ENCODE results near the gene MICAL2.
A peak's percentile ranks its signal among the peaks of the same experiment; 100 is the strongest.

Gene MICAL2

GRCh38 chr11:12076840-12077534 lies 33.4 kb upstream of the MICAL2 start:
- peaks cover 0 to 8% (median 0%) of the 10 kb centered on the region in 5 donors for H3K27me3 ChIP-seq (ENCODE audit: control insufficient read depth in 5 of 5, insufficient read depth in 4 of 5, low read length in 5 of 5)
- H3K9ac ChIP-seq (ENCODE audit: low read length in 5 of 5), result no peak overlapping the region
- no peak overlapping the region for H3K27ac ChIP-seq (ENCODE audit: low read depth, low read length)
- H3K4me1 ChIP-seq (ENCODE audit: control insufficient read depth in 5 of 5, insufficient read depth in 5 of 5, low read length in 5 of 5), result peaks cover 0 to 11% (median 8%) of the 10 kb centered on the region in 5 donors
- no peaks in the 10 kb centered on the region for H3K36me3 ChIP-seq (ENCODE audit: control insufficient read depth in 5 of 5, insufficient read depth in 5 of 5, low read length in 5 of 5)
- H3K4me3 ChIP-seq (ENCODE audit: low read depth in 1 of 5, low read length in 5 of 5), result no peak overlapping the region
- H3K9me3 ChIP-seq (ENCODE audit: control insufficient read depth in 5 of 5, low read length in 5 of 5), result no peaks in the 10 kb centered on the region

DNA sequence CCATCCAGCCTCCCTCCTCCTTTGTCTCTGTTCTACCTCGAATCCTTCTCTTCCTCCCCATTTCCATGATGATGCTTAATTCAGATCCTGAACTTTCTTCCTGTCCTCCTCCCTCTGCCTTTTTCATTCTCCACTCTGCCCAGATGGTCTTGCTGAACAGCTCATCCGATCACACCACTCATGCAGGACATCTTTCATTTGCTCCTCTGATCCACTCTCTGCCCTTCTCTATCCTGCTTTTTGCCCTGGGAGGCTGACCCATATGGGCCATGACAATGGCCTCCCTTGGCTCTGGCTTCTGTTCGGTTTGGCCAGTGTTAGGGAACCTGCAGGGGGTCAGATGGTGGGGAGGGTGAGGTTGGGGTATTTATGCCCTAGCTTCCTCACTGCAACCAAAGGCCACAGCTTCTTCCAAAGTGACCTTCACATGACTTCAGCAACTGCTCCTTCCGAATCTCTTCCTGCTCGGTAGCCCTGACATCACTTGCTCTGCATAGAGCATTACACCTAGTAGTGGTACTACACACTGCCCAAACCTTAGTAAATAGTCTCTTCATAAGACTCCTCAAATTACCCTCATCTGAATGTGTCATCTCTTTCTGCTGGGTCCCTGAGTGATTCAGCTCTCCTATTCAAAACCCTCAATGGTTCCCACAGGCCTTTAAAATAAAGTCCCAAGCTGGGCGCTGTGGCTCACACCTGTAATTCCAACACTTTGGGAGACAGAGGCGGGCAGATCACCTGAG lies 32.7 kb upstream of the MICAL2 start:
- H3K36me3 ChIP-seq (ENCODE audit: control insufficient read depth in 5 of 5, insufficient read depth in 5 of 5, low read length in 5 of 5), result no peaks in the 10 kb centered on the region
- peaks cover 0 to 8% (median 0%) of the 10 kb centered on the region in 5 donors for H3K27me3 ChIP-seq (ENCODE audit: control insufficient read depth in 5 of 5, insufficient read depth in 4 of 5, low read length in 5 of 5)
- no peaks in the 10 kb centered on the region for H3K9me3 ChIP-seq (ENCODE audit: control insufficient read depth in 5 of 5, low read length in 5 of 5)
- peaks cover 0 to 11% (median 8%) of the 10 kb centered on the region in 5 donors for H3K4me1 ChIP-seq (ENCODE audit: control insufficient read depth in 5 of 5, insufficient read depth in 5 of 5, low read length in 5 of 5)
- H3K4me3 ChIP-seq (ENCODE audit: low read depth in 1 of 5, low read length in 5 of 5), result no peak overlapping the region
- no peak overlapping the region for H3K27ac ChIP-seq (ENCODE audit: low read depth, low read length)
- no peak overlapping the region for H3K9ac ChIP-seq (ENCODE audit: low read length in 5 of 5)

GRCh38 chr11:12079726-12080556 lies 30.4 kb upstream of the MICAL2 start:
- Histone ChIP-seq H3K4me1 (ENCODE audit: control insufficient read depth in 5 of 5, insufficient read depth in 5 of 5, low read length in 5 of 5) (peaks cover 0 to 11% (median 8%) of the 10 kb centered on the region in 5 donors), H3K4me3 (ENCODE audit: low read depth in 1 of 5, low read length in 5 of 5) (no peak overlapping the region), H3K27ac (ENCODE audit: low read depth, low read length) (no peak overlapping the region), H3K27me3 (ENCODE audit: control insufficient read depth in 5 of 5, insufficient read depth in 4 of 5, low read length in 5 of 5) (peaks cover 0 to 4% (median 0%) of the 10 kb centered on the region in 5 donors), H3K9ac (ENCODE audit: low read length in 5 of 5) (no peak overlapping the region), H3K36me3 (ENCODE audit: control insufficient read depth in 5 of 5, insufficient read depth in 5 of 5, low read length in 5 of 5) (no peaks in the 10 kb centered on the region), H3K9me3 (ENCODE audit: control insufficient read depth in 5 of 5, low read length in 5 of 5) (peaks cover 0 to 5% (median 0%) of the 10 kb centered on the region in 5 donors)

DNA sequence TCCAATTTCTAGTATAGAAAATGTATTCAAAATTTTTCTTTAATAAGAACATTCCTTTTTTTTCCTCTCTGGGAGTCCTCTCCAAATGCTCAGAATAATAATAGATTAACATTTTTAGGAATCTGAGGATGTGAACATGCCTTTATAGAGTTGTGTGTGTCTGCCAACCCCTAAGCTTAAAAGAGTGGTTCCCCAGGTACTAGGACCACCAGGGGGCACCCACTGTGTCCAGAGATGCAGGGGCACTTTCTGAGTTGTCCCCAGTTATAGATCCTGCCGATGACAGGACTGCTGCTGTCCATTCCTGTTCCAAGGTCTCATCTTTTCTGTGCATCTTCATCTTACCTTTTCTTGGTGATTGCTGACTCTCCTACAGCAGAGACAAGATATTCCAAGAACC lies 27.0 kb upstream of the MICAL2 start:
- H3K9me3 ChIP-seq (ENCODE audit: control insufficient read depth in 5 of 5, low read length in 5 of 5), result peaks cover 0 to 5% (median 0%) of the 10 kb centered on the region in 5 donors
- H3K36me3 ChIP-seq (ENCODE audit: control insufficient read depth in 5 of 5, insufficient read depth in 5 of 5, low read length in 5 of 5), result no peaks in the 10 kb centered on the region
- peaks cover 22 to 34% (median 28%) of the 10 kb centered on the region in 5 donors for H3K4me1 ChIP-seq (ENCODE audit: control insufficient read depth in 5 of 5, insufficient read depth in 5 of 5, low read length in 5 of 5)
- H3K9ac ChIP-seq (ENCODE audit: low read length in 5 of 5), result no peak overlapping the region
- H3K4me3 ChIP-seq (ENCODE audit: low read depth in 1 of 5, low read length in 5 of 5), result no peak overlapping the region
- no peak overlapping the region for H3K27ac ChIP-seq (ENCODE audit: low read depth, low read length)
- peaks cover 0 to 11% (median 9%) of the 10 kb centered on the region in 5 donors for H3K27me3 ChIP-seq (ENCODE audit: control insufficient read depth in 5 of 5, insufficient read depth in 4 of 5, low read length in 5 of 5)

DNA sequence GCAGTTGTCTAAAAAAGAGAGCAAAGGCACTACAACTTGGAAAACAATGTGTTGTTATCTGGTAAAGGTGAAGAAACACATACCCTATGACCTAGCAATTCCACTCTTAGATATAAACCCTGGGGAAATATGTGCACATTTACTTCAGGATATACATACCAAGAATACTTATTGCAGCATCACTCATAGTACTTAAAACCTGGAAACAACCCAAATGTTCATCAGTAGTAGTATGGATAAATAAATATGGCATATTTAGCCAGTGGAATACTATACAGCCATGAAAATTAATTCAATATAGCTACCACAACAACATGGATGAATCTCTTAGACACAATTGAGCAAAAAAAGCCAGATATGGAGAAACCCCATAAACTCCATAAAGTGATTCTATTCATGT lies 26.1 kb upstream of the MICAL2 start:
- peaks cover 22 to 42% (median 34%) of the 10 kb centered on the region in 5 donors for H3K4me1 ChIP-seq (ENCODE audit: control insufficient read depth in 5 of 5, insufficient read depth in 5 of 5, low read length in 5 of 5)
- H3K27me3 ChIP-seq (ENCODE audit: control insufficient read depth in 5 of 5, insufficient read depth in 4 of 5, low read length in 5 of 5), result peaks cover 0 to 11% (median 9%) of the 10 kb centered on the region in 5 donors
- no peak overlapping the region for H3K9ac ChIP-seq (ENCODE audit: low read length in 5 of 5)
- peaks cover 0 to 5% (median 0%) of the 10 kb centered on the region in 5 donors for H3K9me3 ChIP-seq (ENCODE audit: control insufficient read depth in 5 of 5, low read length in 5 of 5)
- no peak overlapping the region for H3K27ac ChIP-seq (ENCODE audit: low read depth, low read length)
- H3K36me3 ChIP-seq (ENCODE audit: control insufficient read depth in 5 of 5, insufficient read depth in 5 of 5, low read length in 5 of 5), result no peaks in the 10 kb centered on the region
- H3K4me3 ChIP-seq (ENCODE audit: low read depth in 1 of 5, low read length in 5 of 5), result no peak overlapping the region

DNA sequence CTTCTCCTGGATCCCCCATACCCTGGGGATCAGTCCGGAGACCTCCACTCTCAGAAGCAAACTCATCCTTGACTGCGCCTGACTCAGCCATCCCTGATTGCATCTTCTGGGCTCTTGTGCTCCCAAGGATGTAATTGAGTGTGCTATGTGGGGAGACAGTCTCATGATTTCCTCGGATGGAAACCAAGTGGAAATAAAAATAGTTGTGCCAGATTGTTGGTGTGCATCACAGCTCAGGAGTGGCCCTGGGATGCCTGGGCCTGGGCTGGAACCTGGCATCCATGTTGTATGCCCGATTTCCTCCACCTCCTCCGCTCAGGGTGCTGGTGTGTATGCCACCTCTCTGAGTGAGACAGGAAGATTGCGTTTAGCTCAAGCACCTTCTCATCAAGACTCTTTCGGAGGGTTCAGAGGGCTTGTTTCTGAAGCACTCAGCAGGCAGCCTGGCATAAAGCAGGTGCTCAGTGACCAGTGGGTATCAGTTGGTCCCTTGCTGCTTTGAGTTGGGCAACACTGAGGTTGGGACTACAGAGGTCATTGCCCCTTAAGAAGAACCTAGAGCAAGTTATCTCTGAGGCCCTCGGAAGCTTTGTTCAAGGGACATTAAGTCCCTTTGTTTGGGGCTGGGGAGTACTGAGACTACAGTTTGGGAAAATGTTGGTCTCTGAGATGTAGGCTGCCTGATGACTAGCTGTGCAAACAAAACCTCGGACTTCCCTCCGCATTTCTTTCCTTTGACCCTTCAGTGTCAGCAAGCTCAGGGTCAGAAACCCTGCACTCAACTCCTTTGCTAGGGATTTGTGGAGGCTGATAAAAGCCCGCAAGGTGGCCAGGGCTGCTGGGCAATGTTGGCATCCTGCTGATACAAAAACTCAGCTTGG lies 24.8 kb upstream of the MICAL2 start:
- Histone ChIP-seq H3K4me1 (ENCODE audit: control insufficient read depth in 5 of 5, insufficient read depth in 5 of 5, low read length in 5 of 5) (peaks cover 22 to 54% (median 46%) of the 10 kb centered on the region in 5 donors), H3K9me3 (ENCODE audit: control insufficient read depth in 5 of 5, low read length in 5 of 5) (peaks cover 0 to 5% (median 0%) of the 10 kb centered on the region in 5 donors), H3K27me3 (ENCODE audit: control insufficient read depth in 5 of 5, insufficient read depth in 4 of 5, low read length in 5 of 5) (peaks cover 0 to 10% (median 7%) of the 10 kb centered on the region in 5 donors), H3K4me3 (ENCODE audit: low read depth in 1 of 5, low read length in 5 of 5) (peak overlapping the region in 3 of 5 donors; percentile 4 to 22 (median 7)), H3K36me3 (ENCODE audit: control insufficient read depth in 5 of 5, insufficient read depth in 5 of 5, low read length in 5 of 5) (no peaks in the 10 kb centered on the region), H3K27ac (ENCODE audit: low read depth, low read length) (peak overlapping the region; percentile 70), H3K9ac (ENCODE audit: low read length in 5 of 5) (no peak overlapping the region)

- Histone ChIP-seq H3K27ac (ENCODE audit: low read depth, low read length) (peak overlapping the region; percentile 70), H3K27me3 (ENCODE audit: control insufficient read depth in 5 of 5, insufficient read depth in 4 of 5, low read length in 5 of 5) (peaks cover 0 to 10% (median 7%) of the 10 kb centered on the region in 5 donors), H3K36me3 (ENCODE audit: control insufficient read depth in 5 of 5, insufficient read depth in 5 of 5, low read length in 5 of 5) (no peaks in the 10 kb centered on the region), H3K9ac (ENCODE audit: low read length in 5 of 5) (no peak overlapping the region), H3K4me3 (ENCODE audit: low read depth in 1 of 5, low read length in 5 of 5) (peak overlapping the region in 3 of 5 donors; percentile 5 to 43 (median 11)), H3K4me1 (ENCODE audit: control insufficient read depth in 5 of 5, insufficient read depth in 5 of 5, low read length in 5 of 5) (peaks cover 22 to 60% (median 46%) of the 10 kb centered on the region in 5 donors), H3K9me3 (ENCODE audit: control insufficient read depth in 5 of 5, low read length in 5 of 5) (peaks cover 0 to 5% (median 0%) of the 10 kb centered on the region in 5 donors)
These were observed 23.9 kb upstream of the MICAL2 start for GRCh38 chr11:12086271-12087074.

- H3K27me3 ChIP-seq (ENCODE audit: control insufficient read depth in 5 of 5, insufficient read depth in 4 of 5, low read length in 5 of 5), result peaks cover 0 to 10% (median 7%) of the 10 kb centered on the region in 5 donors
- H3K4me1 ChIP-seq (ENCODE audit: control insufficient read depth in 5 of 5, insufficient read depth in 5 of 5, low read length in 5 of 5), result peaks cover 22 to 65% (median 46%) of the 10 kb centered on the region in 5 donors
- peaks cover 0 to 5% (median 0%) of the 10 kb centered on the region in 5 donors for H3K9me3 ChIP-seq (ENCODE audit: control insufficient read depth in 5 of 5, low read length in 5 of 5)
- H3K9ac ChIP-seq (ENCODE audit: low read length in 5 of 5), result peak overlapping the region in 1 of 5 donors; percentile 30
- peak overlapping the region in 3 of 5 donors; percentile 5 to 43 (median 11) for H3K4me3 ChIP-seq (ENCODE audit: low read depth in 1 of 5, low read length in 5 of 5)
- H3K36me3 ChIP-seq (ENCODE audit: control insufficient read depth in 5 of 5, insufficient read depth in 5 of 5, low read length in 5 of 5), result no peaks in the 10 kb centered on the region
- peak overlapping the region; percentile 70 for H3K27ac ChIP-seq (ENCODE audit: low read depth, low read length)
These were observed 23.1 kb upstream of the MICAL2 start for GRCh38 chr11:12087075-12088004.

Data from subcutaneous abdominal adipose tissue (tissue), 5 donors.